Endothelial cell of umbilical vein (primary cell): ENCODE measurements around the gene SPEM1. TPM values are rescaled to one million over a fixed set of nuclear protein-coding genes. Genes with fewer than 3 reads are reported as not detected.

Source experiments
- BruUV-seq: library from RNA; stranded (reverse); fragments of 400-500 nt; replicated peaks from 2 replicates; lab custom pipeline; 2021; lab: Mats Ljungman, UMichigan
- CTCF ChIA-PET: fragments of 300-600, 350-600 bp; sonication (Branson Sonifier 250); formaldehyde crosslinking; loops from one replicate; lab custom pipeline; 2021; ENCODE audit warnings: antibody characterized with exemption, inconsistent platforms; lab: Charles Lee
- POLR2A ChIA-PET: fragments of 300-600, 350-600 bp; sonication (Branson Sonifier 250); formaldehyde crosslinking; loops from one replicate; lab custom pipeline; 2021; ENCODE audit warnings: antibody characterized with exemption, inconsistent platforms; lab: Charles Lee
- DNase-seq: peaks from one replicate; pipeline ENCODE4 v3.0.0-alpha.2; 2011; ENCODE audit warnings: low read depth, low spot score
- FAIRE-seq: peaks from 2 replicates; lab custom pipeline; 2011; peaks lifted over from hg19 to GRCh38; lab: Jason Lieb, UNC
- H2AFZ ChIP-seq: 2 replicates; pipeline ENCODE4 v1.6.0; 2012; ENCODE audit warnings: low read depth, low read length, control low read depth, inconsistent platforms
- H3K27ac ChIP-seq: 2 replicates; pipeline ENCODE4 v1.5.1; 2011; ENCODE audit warnings: low read depth, mild to moderate bottlenecking, control low read depth, low read length, moderate library complexity; ENCODE audit not compliant: insufficient read depth
- H3K27me3 ChIP-seq, 2 experiments: 2 replicates each; pipeline versions ENCODE4 v1.6.0 to v1.6.1; 2011; ENCODE audit warnings: low read length in 2 of 2, mixed read lengths in 1 of 2; ENCODE audit not compliant: control insufficient read depth in 2 of 2, insufficient read depth in 2 of 2
- H3K36me3 ChIP-seq, 2 experiments: 2 replicates in 1 of 2; 3 replicates in 1 of 2; pipeline ENCODE4 v1.5.1; 2011; ENCODE audit warnings: low read length in 2 of 2, mild to moderate bottlenecking in 1 of 2, moderate library complexity in 1 of 2; ENCODE audit not compliant: control insufficient read depth in 2 of 2, insufficient read depth in 2 of 2; ENCODE audit errors: extremely low read depth in 1 of 2
- H3K4me1 ChIP-seq: 3 replicates; pipeline ENCODE4 v1.5.1; 2011; ENCODE audit warnings: mild to moderate bottlenecking, low read length; ENCODE audit not compliant: control insufficient read depth, insufficient read depth; ENCODE audit errors: extremely low read depth
- H3K4me2 ChIP-seq: 2 replicates; pipeline ENCODE4 v1.6.1; 2011; ENCODE audit warnings: low read length, control low read depth, mixed read lengths; ENCODE audit not compliant: insufficient read depth
- H3K4me3 ChIP-seq, 3 experiments: fragments of 200-600 bp in 1 of 3; sonication (generic), shearing (Covaris generic) in 1 of 3; replicated peaks in 1 of 3; 2 replicates each; pipeline ENCODE4 v1.5.1; 2011 to 2016; ENCODE audit warnings: control low read depth in 3 of 3, low read length in 3 of 3, mild to moderate bottlenecking in 2 of 3, inconsistent platforms in 1 of 3, low read depth in 1 of 3, moderate library complexity in 1 of 3; ENCODE audit not compliant: insufficient read depth in 1 of 3
- H3K79me2 ChIP-seq: 2 replicates; pipeline ENCODE4 v1.6.0; 2012; ENCODE audit warnings: low read length, inconsistent platforms; ENCODE audit not compliant: control insufficient read depth, insufficient read depth
- H3K9ac ChIP-seq: replicated peaks from 2 replicates; pipeline ENCODE3; 2011; ENCODE audit warnings: low read length, control low read depth; ENCODE audit not compliant: insufficient read depth; ENCODE audit errors: extremely low read depth
- H3K9me1 ChIP-seq: replicated peaks from 3 replicates; pipeline ENCODE4 v1.6.0; 2011; ENCODE audit warnings: mild to moderate bottlenecking, low read length; ENCODE audit not compliant: control insufficient read depth, insufficient read depth; ENCODE audit errors: extremely low read depth
- H3K9me3 ChIP-seq: replicated peaks from 2 replicates; pipeline ENCODE4 v1.5.1; 2012; ENCODE audit warnings: low read length, inconsistent platforms; ENCODE audit not compliant: control insufficient read depth, insufficient read depth
- H4K20me1 ChIP-seq: replicated peaks from 2 replicates; pipeline ENCODE3; 2011; ENCODE audit warnings: mild to moderate bottlenecking, low read length; ENCODE audit not compliant: control insufficient read depth, insufficient read depth; ENCODE audit errors: extremely low read depth
- CTCF ChIP-seq, 2 donors: IDR thresholded peaks; 1 replicate in 1 of 2; 2 replicates in 1 of 2; pipeline ENCODE4 v1.5.1; 2011; ENCODE audit warnings: low read length in 2 of 2, mild to moderate bottlenecking in 2 of 2, moderate library complexity in 2 of 2, control low read depth in 1 of 2, inconsistent platforms in 1 of 2, low read depth in 1 of 2; ENCODE audit not compliant: insufficient read depth in 1 of 2; ENCODE audit errors: extremely low read depth in 1 of 2
- EZH2 ChIP-seq: IDR thresholded peaks from 2 replicates; pipeline ENCODE4 v1.6.1; 2012; ENCODE audit warnings: borderline replicate concordance, low read depth, mild to moderate bottlenecking, moderate library complexity, low read length, inconsistent platforms; ENCODE audit not compliant: severe bottlenecking
- MAX ChIP-seq: IDR thresholded peaks from 2 replicates; pipeline ENCODE4 v1.6.1; 2011; ENCODE audit not compliant: insufficient read depth, insufficient read length
- POLR2A ChIP-seq: IDR thresholded peaks from 2 replicates; pipeline ENCODE4 v1.6.1; 2012; ENCODE audit warnings: low read depth, mild to moderate bottlenecking, control low read depth, low read length
- POLR2AphosphoS5 ChIP-seq: IDR thresholded peaks from 2 replicates; pipeline ENCODE4 v1.6.1; 2012; ENCODE audit warnings: low read depth, mild to moderate bottlenecking, control low read depth, low read length, moderate library complexity; ENCODE audit not compliant: insufficient read depth
- dilution Hi-C: fragments of 300-500 bp; cut with MboI; formaldehyde crosslinking; loops from one replicate; pipeline ENCODE4 v1.15.0; 2019; ENCODE audit warnings: low sequenced_read_pairs; ENCODE audit not compliant: extremely low pct_ligation_motif_present
- intact Hi-C: fragments of 100-400 bp; cut with micrococcal nuclease; formaldehyde crosslinking; loops from one replicate; pipeline ENCODE4 v1.10.0; 2022
- polyA plus RNA-seq, 4 experiments: library from polyadenylated mRNA; depleted of rRNA in 3 of 4; stranded (reverse) in 3 of 4; unstranded in 1 of 4; fragments of >200 nt; gene quantifications; 2 replicates each; pipeline versions ENCODE4 v1.2.1 to v1.2.3, GENCODE V29; 2011 to 2012; ENCODE audit warnings: missing spikeins in 1 of 4
- total RNA-seq: library from RNA; stranded (reverse); gene quantifications from 2 replicates; pipeline ENCODE4 v1.2.3, GENCODE V29; 2021

The SPEM1 gene
- total and polyA plus RNA-seq, 2 donors (not counting 3 experiments of a cell fraction or from before 2014, with no cell fraction given) = not detected

GRCh38 chr17:7403977-7404736, 16.0 kb upstream of the SPEM1 start, which contains the start of gene TMEM256:
TSS of gene TMEM256 (minus strand) at chr17:7404097. CDS start at chr17:7404084, 13 bp downstream.
- Histone ChIP-seq H3K9me1 (no peaks in the 10 kb centered on the region), H3K36me3 (peaks cover 0 to 6% of the 10 kb centered on the region in 2 experiments), H3K9me3 (no peaks in the 10 kb centered on the region), H3K4me3 (peak within 1 kb of the TSS; percentile 43 to 61 (median 52)), H3K4me1 (peaks cover 12% of the 10 kb centered on the region), H3K27ac (peak within 1 kb of the TSS; percentile 21), H3K9ac (peak within 1 kb of the TSS; percentile 41), H3K79me2 (peaks cover 4% of the 10 kb centered on the region), H4K20me1 (no peaks in the 10 kb centered on the region), H2AFZ (peak within 1 kb of the TSS; percentile 78), H3K4me2 (peak within 1 kb of the TSS; percentile 50), H3K27me3 (no peaks in the 10 kb centered on the region)
- POLR2A ChIA-PET = interaction anchor here (0.6 to 1.6 kb wide), 17 partner anchors 10 to 339 kb away, joined by 3 to 14 read pairs (median 5); partner anchors contain the start of genes MPDU1, PLSCR3, POLR2A and TMEM102
- no TSS peak for BruUV-seq
- FAIRE-seq (peak; percentile 100), DNase-seq (peak; percentile 99)
- intact Hi-C loops (loop anchor here (1.0 to 2.0 kb wide), 5 partner anchors 10 to 283 kb away; partner anchors contain the start of genes PLSCR3, POLR2A, SENP3 and TMEM102), dilution Hi-C loops (no loop called here)
- TF ChIP-seq POLR2AphosphoS5 (peak; percentile 96), MAX (no peak), EZH2 (no peak), POLR2A (peak; percentile 93), CTCF (IDR thresholded peaks at IDR 0.05; ENCODE audit: extremely low read depth in 1 of 2, insufficient read depth in 1 of 2, low read depth in 1 of 2, low read length in 2 of 2) (peak in 1 of 2 donors; percentile 2)
- CTCF ChIA-PET = interaction anchor here (0.6 to 2.9 kb wide), 21 partner anchors 10 to 324 kb away, joined by 3 to 40 read pairs (median 4); partner anchors contain the start of genes CHRNB1, PLSCR3, TMEM102 and TMEM95
